Liver (tissue), 9 donors: ENCODE measurements around the gene MAP2K7. TPM values are rescaled to one million over a fixed set of nuclear protein-coding genes. Genes with fewer than 3 reads are reported as not detected.

Source experiments
- DNase-seq: peaks from one replicate; pipeline ENCODE4 v3.0.0-alpha.2; 2017; ENCODE audit warnings: low spot score
- H3K27ac ChIP-seq, 2 donors: one replicate each; pipeline ENCODE4 v1.7.0; 2013; ENCODE audit warnings: inconsistent platforms in 2 of 2, low read length in 2 of 2, control low read depth in 1 of 2, low read depth in 1 of 2, mild to moderate bottlenecking in 1 of 2
- H3K27me3 ChIP-seq, 4 donors: one replicate each; pipeline versions ENCODE4 v1.6.1 to v1.7.0; 2013; ENCODE audit warnings: low read length in 3 of 4, inconsistent platforms in 1 of 4, mild to moderate bottlenecking in 1 of 4, moderate library complexity in 1 of 4; ENCODE audit not compliant: control insufficient read depth in 4 of 4, insufficient read depth in 4 of 4
- H3K36me3 ChIP-seq, 4 donors: one replicate each; pipeline versions ENCODE4 v1.6.1 to v1.7.0; 2013; ENCODE audit warnings: low read length in 3 of 4, mild to moderate bottlenecking in 3 of 4, low read depth in 1 of 4, moderate library complexity in 1 of 4; ENCODE audit not compliant: control insufficient read depth in 4 of 4, insufficient read depth in 3 of 4
- H3K4me1 ChIP-seq, 4 donors: one replicate each; pipeline versions ENCODE4 v1.6.1 to v1.7.0; 2013; ENCODE audit warnings: low read length in 3 of 4, mild to moderate bottlenecking in 3 of 4, moderate library complexity in 1 of 4; ENCODE audit not compliant: control insufficient read depth in 4 of 4, insufficient read depth in 4 of 4
- H3K4me3 ChIP-seq, 3 donors: one replicate each; pipeline versions ENCODE4 v1.6.1 to v1.7.0; 2013; ENCODE audit warnings: low read length in 3 of 3, control low read depth in 1 of 3, low read depth in 1 of 3, mild to moderate bottlenecking in 1 of 3
- H3K9ac ChIP-seq, 2 donors: one replicate each; pipeline ENCODE4 v1.7.0; 2013; ENCODE audit warnings: low read length in 2 of 2, mild to moderate bottlenecking in 2 of 2, moderate library complexity in 2 of 2, control low read depth in 1 of 2, low read depth in 1 of 2
- H3K9me3 ChIP-seq, 4 donors: one replicate each; pipeline versions ENCODE4 v1.6.1 to v1.7.0; 2013; ENCODE audit warnings: low read length in 3 of 4; ENCODE audit not compliant: control insufficient read depth in 4 of 4
- ATF3 ChIP-seq: IDR thresholded peaks from 2 replicates; pipeline ENCODE4 v1.6.1; 2016; ENCODE audit warnings: antibody characterized with exemption
- CTCF ChIP-seq: fragments of 150-350 bp; IDR thresholded peaks from 2 replicates; pipeline ENCODE4 v1.5.1; 2017; ENCODE audit warnings: improper control_type of control experiment, low read depth, low read length; ENCODE audit not compliant: missing input control
- EGR1 ChIP-seq, 2 donors: IDR thresholded peaks; 2 replicates each; pipeline ENCODE4 v1.6.1; 2016 to 2018; ENCODE audit warnings: antibody characterized with exemption in 2 of 2, low read depth in 2 of 2
- FOXA1 ChIP-seq: IDR thresholded peaks from 2 replicates; pipeline ENCODE4 v1.6.1; 2016; ENCODE audit warnings: antibody characterized with exemption
- GABPA ChIP-seq, 2 donors: IDR thresholded peaks in 1 of 2; conservative IDR thresholded peaks in 1 of 2; 2 replicates each; pipeline ENCODE4 v1.6.1; 2016; ENCODE audit warnings: antibody characterized with exemption in 2 of 2, mild to moderate bottlenecking in 1 of 2, moderate library complexity in 1 of 2
- HNF4A ChIP-seq, 2 donors: conservative IDR thresholded peaks; 2 replicates each; pipeline ENCODE4 v1.6.1; 2016; ENCODE audit warnings: antibody characterized with exemption in 2 of 2, mild to moderate bottlenecking in 2 of 2
- HNF4G ChIP-seq: IDR thresholded peaks from 2 replicates; pipeline ENCODE4 v1.6.1; 2016; ENCODE audit warnings: antibody characterized with exemption
- JUND ChIP-seq, 2 donors: IDR thresholded peaks; 2 replicates each; pipeline ENCODE4 v1.6.1; 2016; ENCODE audit warnings: antibody characterized with exemption in 2 of 2
- MAX ChIP-seq: IDR thresholded peaks from 2 replicates; pipeline ENCODE4 v1.6.1; 2016; ENCODE audit warnings: antibody characterized with exemption
- NR2F2 ChIP-seq: IDR thresholded peaks from 2 replicates; pipeline ENCODE4 v1.6.1; 2016; ENCODE audit warnings: antibody characterized with exemption
- RAD21 ChIP-seq, 2 donors: IDR thresholded peaks; 2 replicates each; pipeline ENCODE4 v1.6.1; 2016; ENCODE audit warnings: antibody characterized with exemption in 2 of 2, mild to moderate bottlenecking in 2 of 2
- RXRA ChIP-seq, 2 donors: IDR thresholded peaks; 2 replicates each; pipeline ENCODE4 v1.6.1; 2017 to 2018; ENCODE audit warnings: antibody characterized with exemption in 2 of 2, mild to moderate bottlenecking in 1 of 2
- SP1 ChIP-seq: IDR thresholded peaks from 2 replicates; pipeline ENCODE4 v1.6.1; 2018; ENCODE audit warnings: antibody characterized with exemption, mild to moderate bottlenecking
- TAF1 ChIP-seq: conservative IDR thresholded peaks from 2 replicates; pipeline ENCODE4 v1.6.1; 2016; ENCODE audit warnings: antibody characterized with exemption, mild to moderate bottlenecking
- YY1 ChIP-seq: IDR thresholded peaks from 2 replicates; pipeline ENCODE4 v1.6.1; 2016; ENCODE audit warnings: antibody characterized with exemption, mild to moderate bottlenecking
- ZBTB33 ChIP-seq: IDR thresholded peaks from 2 replicates; pipeline ENCODE4 v1.6.1; 2016; ENCODE audit warnings: antibody characterized with exemption
- WGBS: extraction: QIAGEN DNeasy Blood & Tissue Kit; methylation state at CpG from one replicate; pipeline ENCODE4 v1.1.7; 2013; 5-methylcytosine and 5-hydroxymethylcytosine counted together
- polyA plus RNA-seq, 2 donors: library from polyadenylated mRNA; stranded (reverse) in 1 of 2; unstranded in 1 of 2; fragments of 200-250 nt in 1 of 2; fragments of >200 nt in 1 of 2; fragmentation: Nextera tagmentation in 1 of 2; extraction: Ambion mirVana in 1 of 2; gene quantifications; one replicate each; pipeline versions ENCODE4 v1.2.1 to v1.2.3, GENCODE V29; 2013 to 2015
- total RNA-seq, 2 donors: library from RNA; depleted of rRNA; stranded (reverse); fragments of >200 nt; gene quantifications; one replicate each; pipeline ENCODE4 v1.2.3, GENCODE V29; 2014
- TF ChIP-seq, protein P1 (sequence below): IDR thresholded peaks from 2 replicates; pipeline ENCODE4 v1.6.1; 2016; ENCODE audit warnings: antibody characterized with exemption, mild to moderate bottlenecking
- donor health status: healthy.
- donor health status: healthy.
- donor health status: healthy.
- donor health status: healthy.
- donor health status: healthy.

MAP2K7 gene
- total and polyA plus RNA-seq, 4 donors: 3.0 to 11.7 (median 9.5) TPM

GRCh38 chr19:7924241-7924640, 20.6 kb downstream of the MAP2K7 start:
- DNase-seq: no peak
- H3K4me3 ChIP-seq: no peak overlapping the region
- peaks cover 0 to 12% (median 5%) of the 10 kb centered on the region in 4 donors for H3K36me3 ChIP-seq
- no peaks in the 10 kb centered on the region for H3K27me3 ChIP-seq
- no peak overlapping the region for H3K9ac ChIP-seq
- WGBS: 79% methylated on average over 12 of the region's 12 CpGs
- TF ChIP-seq, protein P1, sequence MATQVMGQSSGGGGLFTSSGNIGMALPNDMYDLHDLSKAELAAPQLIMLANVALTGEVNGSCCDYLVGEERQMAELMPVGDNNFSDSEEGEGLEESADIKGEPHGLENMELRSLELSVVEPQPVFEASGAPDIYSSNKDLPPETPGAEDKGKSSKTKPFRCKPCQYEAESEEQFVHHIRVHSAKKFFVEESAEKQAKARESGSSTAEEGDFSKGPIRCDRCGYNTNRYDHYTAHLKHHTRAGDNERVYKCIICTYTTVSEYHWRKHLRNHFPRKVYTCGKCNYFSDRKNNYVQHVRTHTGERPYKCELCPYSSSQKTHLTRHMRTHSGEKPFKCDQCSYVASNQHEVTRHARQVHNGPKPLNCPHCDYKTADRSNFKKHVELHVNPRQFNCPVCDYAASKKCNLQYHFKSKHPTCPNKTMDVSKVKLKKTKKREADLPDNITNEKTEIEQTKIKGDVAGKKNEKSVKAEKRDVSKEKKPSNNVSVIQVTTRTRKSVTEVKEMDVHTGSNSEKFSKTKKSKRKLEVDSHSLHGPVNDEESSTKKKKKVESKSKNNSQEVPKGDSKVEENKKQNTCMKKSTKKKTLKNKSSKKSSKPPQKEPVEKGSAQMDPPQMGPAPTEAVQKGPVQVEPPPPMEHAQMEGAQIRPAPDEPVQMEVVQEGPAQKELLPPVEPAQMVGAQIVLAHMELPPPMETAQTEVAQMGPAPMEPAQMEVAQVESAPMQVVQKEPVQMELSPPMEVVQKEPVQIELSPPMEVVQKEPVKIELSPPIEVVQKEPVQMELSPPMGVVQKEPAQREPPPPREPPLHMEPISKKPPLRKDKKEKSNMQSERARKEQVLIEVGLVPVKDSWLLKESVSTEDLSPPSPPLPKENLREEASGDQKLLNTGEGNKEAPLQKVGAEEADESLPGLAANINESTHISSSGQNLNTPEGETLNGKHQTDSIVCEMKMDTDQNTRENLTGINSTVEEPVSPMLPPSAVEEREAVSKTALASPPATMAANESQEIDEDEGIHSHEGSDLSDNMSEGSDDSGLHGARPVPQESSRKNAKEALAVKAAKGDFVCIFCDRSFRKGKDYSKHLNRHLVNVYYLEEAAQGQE: no peak
- TF ChIP-seq MAX: no peak
- TF ChIP-seq HNF4G: no peak
- no peak for TF ChIP-seq RXRA (IDR thresholded peaks at IDR 0.05)
- TF ChIP-seq FOXA1: no peak
- TF ChIP-seq CTCF: no peak
- TF ChIP-seq RAD21 (IDR thresholded peaks at IDR 0.05): no peak
- TF ChIP-seq EGR1 (IDR thresholded peaks at IDR 0.05; ENCODE audit: low read depth in 2 of 2): no peak
- no peak for TF ChIP-seq NR2F2
- no peak for TF ChIP-seq HNF4A (conservative IDR thresholded peaks at IDR 0.05)
- TF ChIP-seq ATF3: no peak
- TF ChIP-seq JUND (IDR thresholded peaks at IDR 0.05): no peak
- no peak for TF ChIP-seq ZBTB33
- no peak for TF ChIP-seq TAF1
- no peak for TF ChIP-seq SP1
- no peak for TF ChIP-seq GABPA (IDR thresholded peaks at IDR 0.05 in 1 of 2, conservative IDR thresholded peaks at IDR 0.05 in 1 of 2)
- TF ChIP-seq YY1: no peak
- no peaks in the 10 kb centered on the region for H3K9me3 ChIP-seq
- peaks cover 13 to 30% (median 21%) of the 10 kb centered on the region in 4 donors for H3K4me1 ChIP-seq
- H3K27ac ChIP-seq: no peak overlapping the region
